NCI-H1417 treated with DMSO at 0.1 percent for 48 hours (cell line): ENCODE results near the gene MYT1.
A peak's percentile ranks its signal among the peaks of the same experiment; 100 is the strongest.

Experiments
- DNase-seq: peaks from one replicate; lab custom pipeline; 2025; lab: John Stamatoyannopoulos, UW

Gene MYT1

GRCh38 chr20:64140061-64140931 is 24.0 kb upstream of the MYT1 start:
- DNase-seq: no peak

GRCh38 chr20:64140956-64141355 is 23.3 kb upstream of the MYT1 start:
- DNase-seq: no peak

- no peak for DNase-seq
These were observed 21.7 kb upstream of the MYT1 start for GRCh38 chr20:64142590-64142989.

- DNase-seq: no peak
These were observed 21.0 kb upstream of the MYT1 start for GRCh38 chr20:64143018-64143801.

GRCh38 chr20:64144144-64144912 is 19.9 kb upstream of the MYT1 start:
- no peak for DNase-seq

GRCh38 chr20:64145458-64146300 is 18.6 kb upstream of the MYT1 start:
- DNase-seq: no peak

- no peak for DNase-seq
These were observed 17.8 kb upstream of the MYT1 start for GRCh38 chr20:64146301-64146935.

- DNase-seq: no peak
These were observed 17.2 kb upstream of the MYT1 start for GRCh38 chr20:64146936-64147477.

GRCh38 chr20:64148581-64148980 is 15.7 kb upstream of the MYT1 start:
- DNase-seq: no peak

- no peak for DNase-seq
These were observed 15.1 kb upstream of the MYT1 start for GRCh38 chr20:64149141-64149540.

GRCh38 chr20:64149809-64150560 is 14.3 kb upstream of the MYT1 start:
- no peak for DNase-seq

GRCh38 chr20:64150756-64151632 is 13.3 kb upstream of the MYT1 start:
- no peak for DNase-seq

GRCh38 chr20:64151633-64152530 is 12.4 kb upstream of the MYT1 start:
- no peak for DNase-seq

- DNase-seq: peak; percentile 84
These were observed 11.3 kb upstream of the MYT1 start for GRCh38 chr20:64152906-64153305.

GRCh38 chr20:64153410-64153809 is 10.8 kb upstream of the MYT1 start:
- DNase-seq: no peak

- DNase-seq: no peak
These were observed 10.2 kb upstream of the MYT1 start for GRCh38 chr20:64153861-64154589.

GRCh38 chr20:64154590-64155257 is 9.5 kb upstream of the MYT1 start:
- no peak for DNase-seq
